ENCODE results near the gene ZNF385A.

The ZNF385A gene

GRCh38 chr12:54349036-54349435 lies 35.5 kb downstream of the ZNF385A start:
- TF ChIP-seq CTCF (IDR thresholded peaks at IDR 0.05; ENCODE audit: low read depth, low read length): no peak
- no peak overlapping the region for H3K4me3 ChIP-seq (replicated peaks in 1 of 2; ENCODE audit: low read depth in 2 of 2, low read length in 2 of 2)
- DNase-seq (ENCODE audit: low read depth in 2 of 2): no peak

GRCh38 chr12:54341378-54342300 lies 42.9 kb downstream of the ZNF385A start:
- TF ChIP-seq CTCF (IDR thresholded peaks at IDR 0.05; ENCODE audit: low read depth, low read length): no peak

GRCh38 chr12:54340846-54341245 lies 43.7 kb downstream of the ZNF385A start:
- DNase-seq (ENCODE audit: low read depth in 2 of 2): no peak
- no peak overlapping the region for H3K4me3 ChIP-seq (replicated peaks in 1 of 2; ENCODE audit: low read depth in 2 of 2, low read length in 2 of 2)
- no peak for TF ChIP-seq CTCF (IDR thresholded peaks at IDR 0.05; ENCODE audit: low read depth, low read length)

More at GRCh38 chr12:54341378-54342300, 42.9 kb downstream of the ZNF385A start:
- DNase-seq (ENCODE audit: low read depth in 2 of 2): no peak
- H3K4me3 ChIP-seq (replicated peaks in 1 of 2; ENCODE audit: low read depth in 2 of 2, low read length in 2 of 2): no peak overlapping the region

- H3K4me3 ChIP-seq (replicated peaks in 1 of 2; ENCODE audit: low read depth in 2 of 2, low read length in 2 of 2): no peak overlapping the region
- TF ChIP-seq CTCF (IDR thresholded peaks at IDR 0.05; ENCODE audit: low read depth, low read length): no peak
- peak in 1 of 2 donors; percentile 78 for DNase-seq (ENCODE audit: low read depth in 2 of 2)
Observed at GRCh38 chr12:54338698-54339296, 45.7 kb downstream of the ZNF385A start.

- H3K4me3 ChIP-seq (replicated peaks in 1 of 2; ENCODE audit: low read depth in 2 of 2, low read length in 2 of 2): no peak overlapping the region
- peak in 1 of 2 donors; percentile 22 for DNase-seq (ENCODE audit: low read depth in 2 of 2)
- peak; percentile 3 for TF ChIP-seq CTCF (IDR thresholded peaks at IDR 0.05; ENCODE audit: low read depth, low read length)
Observed at GRCh38 chr12:54337854-54338650, 46.5 kb downstream of the ZNF385A start.

GRCh38 chr12:54337280-54337842 lies 47.2 kb downstream of the ZNF385A start:
- no peak for DNase-seq (ENCODE audit: low read depth in 2 of 2)
- no peak for TF ChIP-seq CTCF (IDR thresholded peaks at IDR 0.05; ENCODE audit: low read depth, low read length)
- no peak overlapping the region for H3K4me3 ChIP-seq (replicated peaks in 1 of 2; ENCODE audit: low read depth in 2 of 2, low read length in 2 of 2)

All from cardiac fibroblast (primary cell).